Tibial nerve (tissue), 4 donors: ENCODE results near the gene BPIFB2.

Experiments
- EP300 ChIP-seq, 2 donors: sonication (generic); formaldehyde crosslinking; IDR thresholded peaks; one replicate each; pipeline ENCODE4 v1.6.1; 2017; ENCODE audit warnings: antibody characterized with exemption in 2 of 2, mild to moderate bottlenecking in 1 of 2
- POLR2A ChIP-seq, 2 donors: fragments of 450-650 bp; IDR thresholded peaks; one replicate each; pipeline ENCODE4 v1.6.1; 2017; ENCODE audit warnings: antibody characterized with exemption in 2 of 2, mild to moderate bottlenecking in 2 of 2, moderate library complexity in 2 of 2
- TF ChIP-seq, protein P1 (sequence below), 5 experiments: fragments of 200-600 bp in 3 of 5; fragments of 450-650 bp in 2 of 5; sonication (generic) in 3 of 5; IDR thresholded peaks; one replicate each; pipeline ENCODE4 v1.5.1; 2016 to 2019; ENCODE audit warnings: antibody characterized with exemption in 5 of 5, mild to moderate bottlenecking in 3 of 5, moderate library complexity in 2 of 5

DNA sequence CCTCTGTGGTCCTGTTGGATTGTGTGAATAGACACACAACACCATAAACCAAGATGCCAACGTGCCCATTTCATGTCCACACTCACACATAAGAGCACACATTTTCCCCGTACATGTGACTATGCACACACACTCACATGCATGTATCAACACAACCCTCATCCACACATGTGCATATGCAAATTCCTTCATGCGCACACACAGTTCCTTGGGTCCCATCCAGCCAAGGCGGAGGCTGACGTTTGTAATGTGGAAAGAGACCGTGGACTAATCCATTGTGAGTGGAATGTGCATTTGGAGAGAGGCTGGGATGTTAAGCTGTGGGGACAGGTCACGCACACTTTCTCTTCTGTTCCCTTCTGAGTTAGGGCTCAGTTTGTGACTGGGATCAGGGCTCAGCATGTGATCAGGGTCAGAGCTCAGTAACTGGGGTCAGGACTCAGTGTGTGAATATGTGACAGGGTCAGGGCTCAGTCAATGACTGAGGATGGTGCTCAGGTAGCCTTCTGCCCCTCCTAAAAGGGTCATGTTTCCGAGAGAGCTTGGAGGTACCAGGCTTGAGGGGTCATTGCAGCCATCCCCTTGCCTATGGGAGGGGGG is 628 bp upstream of the BPIFB2 start:
- no peak for TF ChIP-seq POLR2A (IDR thresholded peaks at IDR 0.05)
- TF ChIP-seq, protein P1, sequence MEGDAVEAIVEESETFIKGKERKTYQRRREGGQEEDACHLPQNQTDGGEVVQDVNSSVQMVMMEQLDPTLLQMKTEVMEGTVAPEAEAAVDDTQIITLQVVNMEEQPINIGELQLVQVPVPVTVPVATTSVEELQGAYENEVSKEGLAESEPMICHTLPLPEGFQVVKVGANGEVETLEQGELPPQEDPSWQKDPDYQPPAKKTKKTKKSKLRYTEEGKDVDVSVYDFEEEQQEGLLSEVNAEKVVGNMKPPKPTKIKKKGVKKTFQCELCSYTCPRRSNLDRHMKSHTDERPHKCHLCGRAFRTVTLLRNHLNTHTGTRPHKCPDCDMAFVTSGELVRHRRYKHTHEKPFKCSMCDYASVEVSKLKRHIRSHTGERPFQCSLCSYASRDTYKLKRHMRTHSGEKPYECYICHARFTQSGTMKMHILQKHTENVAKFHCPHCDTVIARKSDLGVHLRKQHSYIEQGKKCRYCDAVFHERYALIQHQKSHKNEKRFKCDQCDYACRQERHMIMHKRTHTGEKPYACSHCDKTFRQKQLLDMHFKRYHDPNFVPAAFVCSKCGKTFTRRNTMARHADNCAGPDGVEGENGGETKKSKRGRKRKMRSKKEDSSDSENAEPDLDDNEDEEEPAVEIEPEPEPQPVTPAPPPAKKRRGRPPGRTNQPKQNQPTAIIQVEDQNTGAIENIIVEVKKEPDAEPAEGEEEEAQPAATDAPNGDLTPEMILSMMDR (IDR thresholded peaks at IDR 0.05) = no peak
- no peak for TF ChIP-seq EP300 (IDR thresholded peaks at IDR 0.05)
